H1 (cell line): Measurements from ENCODE around the gene RAB1B.

ENCODE experiments used
- ASH2L ChIP-seq: fragments of 200-600, 300-600 bp; sonication (generic); IDR thresholded peaks from one replicate; pipeline ENCODE4 v1.7.1; 2017; ENCODE audit warnings: low read length
- JUN ChIP-seq: IDR thresholded peaks from 2 replicates; pipeline ENCODE4 v1.6.1; 2011; ENCODE audit warnings: low read depth, mild to moderate bottlenecking, improper control_type of control experiment, low read length
- POLR2AphosphoS5 ChIP-seq: IDR thresholded peaks from 2 replicates; pipeline ENCODE4 v1.6.1; 2011; ENCODE audit warnings: low read depth, low read length
- RAD21 ChIP-seq, 2 experiments: IDR thresholded peaks in 1 of 2; conservative IDR thresholded peaks in 1 of 2; 2 replicates each; pipeline ENCODE4 v1.6.1; 2011; ENCODE audit warnings: low read depth in 2 of 2, low read length in 2 of 2, improper control_type of control experiment in 1 of 2, inconsistent platforms in 1 of 2, mild to moderate bottlenecking in 1 of 2, moderate library complexity in 1 of 2
- RFX5 ChIP-seq: IDR thresholded peaks from 2 replicates; pipeline ENCODE4 v1.6.1; 2011; ENCODE audit warnings: low read depth, low read length, improper control_type of control experiment, borderline replicate concordance
- SIN3A ChIP-seq, 2 experiments: IDR thresholded peaks in 1 of 2; conservative IDR thresholded peaks in 1 of 2; 2 replicates each; pipeline ENCODE4 v1.6.1; 2011 to 2012; ENCODE audit warnings: low read length in 2 of 2, improper control_type of control experiment in 1 of 2, low read depth in 1 of 2, mild to moderate bottlenecking in 1 of 2
- SUZ12 ChIP-seq: fragments of 200-600 bp; sonication (generic); IDR thresholded peaks from 2 replicates; pipeline ENCODE4 v1.6.1; 2012; ENCODE audit warnings: mild to moderate bottlenecking, inconsistent platforms, low read length, moderate library complexity, mixed read lengths
- TAF1 ChIP-seq: IDR thresholded peaks from 2 replicates; pipeline ENCODE4 v1.6.1; 2011; ENCODE audit warnings: mild to moderate bottlenecking, low read depth, low read length
- TEAD4 ChIP-seq: IDR thresholded peaks from 2 replicates; pipeline ENCODE4 v1.6.1; 2012; ENCODE audit warnings: low read depth, low read length, inconsistent platforms, mixed read lengths
- YY1 ChIP-seq: IDR thresholded peaks from 2 replicates; pipeline ENCODE4 v1.6.1; 2011; ENCODE audit warnings: low read depth, mild to moderate bottlenecking, low read length
- ZNF274 ChIP-seq: IDR thresholded peaks from 2 replicates; pipeline ENCODE4 v1.7.0; 2012; ENCODE audit warnings: low read length, borderline replicate concordance; ENCODE audit errors: extremely low read depth
- TF ChIP-seq, protein P1 (sequence below), 3 experiments: IDR thresholded peaks; 1 replicate in 2 of 3; 2 replicates in 1 of 3; pipeline versions ENCODE4 v1.5.1 to v1.6.1; 2011; ENCODE audit warnings: low read length in 3 of 3, mild to moderate bottlenecking in 3 of 3, inconsistent platforms in 2 of 3, low read depth in 1 of 3, moderate library complexity in 1 of 3; ENCODE audit not compliant: insufficient read depth in 1 of 3; ENCODE audit errors: control extremely low read depth in 1 of 3
- TF ChIP-seq, protein P2 (sequence below): IDR thresholded peaks from 2 replicates; pipeline ENCODE4 v1.6.1; 2011; ENCODE audit warnings: low read length, improper control_type of control experiment

GRCh38 chr11:66280428-66280827 lies 12.0 kb downstream of the RAB1B start:
- TF ChIP-seq SIN3A (conservative IDR thresholded peaks at IDR 0.05 in 1 of 2, IDR thresholded peaks at IDR 0.05 in 1 of 2; ENCODE audit: low read depth in 1 of 2, low read length in 2 of 2) (no peak), RAD21 (IDR thresholded peaks at IDR 0.05 in 1 of 2, conservative IDR thresholded peaks at IDR 0.05 in 1 of 2; ENCODE audit: low read depth in 2 of 2, low read length in 2 of 2) (no peak), RFX5 (no peak), ZNF274 (no peak), TAF1 (no peak), SUZ12 (no peak), JUN (no peak), YY1 (no peak), POLR2AphosphoS5 (no peak), ASH2L (no peak), TEAD4 (no peak)
- TF ChIP-seq, protein P1, sequence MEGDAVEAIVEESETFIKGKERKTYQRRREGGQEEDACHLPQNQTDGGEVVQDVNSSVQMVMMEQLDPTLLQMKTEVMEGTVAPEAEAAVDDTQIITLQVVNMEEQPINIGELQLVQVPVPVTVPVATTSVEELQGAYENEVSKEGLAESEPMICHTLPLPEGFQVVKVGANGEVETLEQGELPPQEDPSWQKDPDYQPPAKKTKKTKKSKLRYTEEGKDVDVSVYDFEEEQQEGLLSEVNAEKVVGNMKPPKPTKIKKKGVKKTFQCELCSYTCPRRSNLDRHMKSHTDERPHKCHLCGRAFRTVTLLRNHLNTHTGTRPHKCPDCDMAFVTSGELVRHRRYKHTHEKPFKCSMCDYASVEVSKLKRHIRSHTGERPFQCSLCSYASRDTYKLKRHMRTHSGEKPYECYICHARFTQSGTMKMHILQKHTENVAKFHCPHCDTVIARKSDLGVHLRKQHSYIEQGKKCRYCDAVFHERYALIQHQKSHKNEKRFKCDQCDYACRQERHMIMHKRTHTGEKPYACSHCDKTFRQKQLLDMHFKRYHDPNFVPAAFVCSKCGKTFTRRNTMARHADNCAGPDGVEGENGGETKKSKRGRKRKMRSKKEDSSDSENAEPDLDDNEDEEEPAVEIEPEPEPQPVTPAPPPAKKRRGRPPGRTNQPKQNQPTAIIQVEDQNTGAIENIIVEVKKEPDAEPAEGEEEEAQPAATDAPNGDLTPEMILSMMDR (IDR thresholded peaks at IDR 0.05; ENCODE audit: control extremely low read depth in 1 of 3, insufficient read depth in 1 of 3, low read depth in 1 of 3, low read length in 3 of 3): no peak
- TF ChIP-seq, protein P2, sequence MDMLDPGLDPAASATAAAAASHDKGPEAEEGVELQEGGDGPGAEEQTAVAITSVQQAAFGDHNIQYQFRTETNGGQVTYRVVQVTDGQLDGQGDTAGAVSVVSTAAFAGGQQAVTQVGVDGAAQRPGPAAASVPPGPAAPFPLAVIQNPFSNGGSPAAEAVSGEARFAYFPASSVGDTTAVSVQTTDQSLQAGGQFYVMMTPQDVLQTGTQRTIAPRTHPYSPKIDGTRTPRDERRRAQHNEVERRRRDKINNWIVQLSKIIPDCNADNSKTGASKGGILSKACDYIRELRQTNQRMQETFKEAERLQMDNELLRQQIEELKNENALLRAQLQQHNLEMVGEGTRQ: no peak
